Pancreas (tissue), 10 donors: Measurements from ENCODE around the gene NPHS1. TPM values are rescaled to one million over a fixed set of nuclear protein-coding genes. Genes with fewer than 3 reads are reported as not detected.

Experiments used
- ATAC-seq, 4 donors: fragments of 200-7000 bp; cut with Tn5 transposase; one replicate each; pipeline versions ENCODE4 v1.8.0 to v1.9.1; 2020; ENCODE audit warnings: mild to moderate bottlenecking in 4 of 4, moderate library complexity in 4 of 4
- DNase-seq, 6 donors: peaks; one replicate each; pipeline ENCODE4 v3.0.0-alpha.2; 2020
- FAIRE-seq: peaks from 2 replicates; lab custom pipeline; 2012; peaks lifted over from hg19 to GRCh38; lab: Jason Lieb, UNC
- H3K27ac ChIP-seq, 4 donors: fragments of 200-600 bp; sonication (generic); 1 replicate in 3 of 4; 2 replicates in 1 of 4; pipeline versions ENCODE4 v1.5.0 to v1.8.0; 2020
- H3K27me3 ChIP-seq, 4 donors: fragments of 200-600 bp; one replicate each; pipeline ENCODE4 v1.8.0; 2021
- H3K36me3 ChIP-seq, 3 donors: fragments of 200-600 bp; sonication (generic) in 1 of 3; one replicate each; pipeline versions ENCODE4 v1.5.0 to v1.8.0; 2020 to 2021
- H3K4me1 ChIP-seq, 3 donors: fragments of 200-600 bp; one replicate each; pipeline ENCODE4 v1.8.0; 2021
- H3K4me3 ChIP-seq, 4 donors: fragments of 200-600 bp; sonication (generic) in 2 of 4; one replicate each; pipeline versions ENCODE4 v1.5.0 to v1.8.0; 2020 to 2021
- H3K9me3 ChIP-seq, 4 donors: fragments of 200-600 bp; one replicate each; pipeline ENCODE4 v1.8.0; 2021
- CTCF ChIP-seq, 4 donors: fragments of 200-600 bp; sonication (generic) in 3 of 4; IDR thresholded peaks; one replicate each; pipeline versions ENCODE4 v1.5.0 to v1.8.0; 2021; ENCODE audit warnings: antibody characterized with exemption in 4 of 4
- WGBS, 2 donors: extraction: QIAGEN DNeasy Blood & Tissue Kit; methylation state at CpG; one replicate each; pipeline ENCODE4 v1.1.7; 2013; 5-methylcytosine and 5-hydroxymethylcytosine counted together
- intact Hi-C, 3 donors: fragments of 100-400 bp; cut with DNase I; formaldehyde crosslinking; loops; one replicate each; pipeline versions ENCODE4 v1.11.1 to v1.14.2; 2022
- polyA plus RNA-seq, 2 donors: library from polyadenylated mRNA; stranded (reverse); fragments of 200-250 nt; gene quantifications; one replicate each; pipeline ENCODE4 v1.2.3, GENCODE V29; 2013
- total RNA-seq, 6 donors: library from RNA; stranded (reverse); fragmentation: NEBNext Ultra II Directional in 4 of 6; extraction: Animal tissue kit (Norgen Biotek cat#: 25700) in 4 of 6; gene quantifications; one replicate each; pipeline versions ENCODE4 v1.2.1 to v1.2.4, GENCODE V29; 2021 to 2023
- donor health status: healthy with polysubstance abuse.
- donor health status: DM: no; HTN: no; CAD: no; lungs with moderate emphysema.
- donor health status: DM: no; HTN: no; CAD: no.
- donor health status: control.
- donor health status: control.
- donor health status: Bipolar disorder and iron deficiency.
- donor health status: DM: yes; HTN: yes; CAD: no.
- donor health status: DM: no; HTN: no; CAD: no.
- donor health status: DM: no; HTN: no; CAD: no.
- donor health status: DM: yes; HTN: yes; CAD: no.

NPHS1 gene
- total and polyA plus RNA-seq, 8 donors: 11.5 to 32.3 (median 16.5) TPM

- Histone ChIP-seq H3K4me3 (no peak overlapping the region), H3K9me3 (no peaks in the 10 kb centered on the region), H3K27ac (no peak overlapping the region), H3K27me3 (no peaks in the 10 kb centered on the region), H3K36me3 (no peaks in the 10 kb centered on the region), H3K4me1 (peaks cover 0 to 4% (median 0%) of the 10 kb centered on the region in 3 donors)
- no peak for TF ChIP-seq CTCF (IDR thresholded peaks at IDR 0.05)
- DNase-seq: peak in 3 of 6 donors; percentile 25 to 78 (median 51)
- WGBS, 2 donors: 90 to 92% methylated on average over 15 of the region's 15 CpGs
- ATAC-seq: no peak
- intact Hi-C loops: no loop called here
- FAIRE-seq: no peak
These were observed 65.0 kb downstream of the NPHS1 start for GRCh38 chr19:35787227-35787799.

GRCh38 chr19:35786299-35787160 is 65.8 kb downstream of the NPHS1 start:
- Histone ChIP-seq H3K9me3 (no peaks in the 10 kb centered on the region), H3K36me3 (no peaks in the 10 kb centered on the region), H3K4me3 (no peak overlapping the region), H3K27ac (no peak overlapping the region), H3K27me3 (no peaks in the 10 kb centered on the region), H3K4me1 (peaks cover 0 to 4% (median 0%) of the 10 kb centered on the region in 3 donors)
- WGBS, 2 donors: 87 to 88% methylated on average over 26 to 31 of the region's 31 CpGs
- ATAC-seq (no peak), FAIRE-seq (no peak), DNase-seq (peak in 2 of 6 donors; percentile 31 to 74)
- TF ChIP-seq CTCF (IDR thresholded peaks at IDR 0.05): no peak
- intact Hi-C loops: no loop called here

GRCh38 chr19:35785339-35785627 is 67.0 kb downstream of the NPHS1 start:
- Histone ChIP-seq H3K4me3 (no peak overlapping the region), H3K27me3 (no peaks in the 10 kb centered on the region), H3K9me3 (no peaks in the 10 kb centered on the region), H3K4me1 (no peaks in the 10 kb centered on the region), H3K36me3 (no peaks in the 10 kb centered on the region), H3K27ac (no peak overlapping the region)
- no peak for DNase-seq
- no peak for ATAC-seq
- no peak for FAIRE-seq
- intact Hi-C loops: no loop called here
- no peak for TF ChIP-seq CTCF (IDR thresholded peaks at IDR 0.05)
- WGBS, 2 donors: 93 to 94% methylated on average over 10 of the region's 10 CpGs

- no peak for FAIRE-seq
- no peak for TF ChIP-seq CTCF (IDR thresholded peaks at IDR 0.05)
- Histone ChIP-seq H3K27ac (no peak overlapping the region), H3K9me3 (no peaks in the 10 kb centered on the region), H3K27me3 (no peaks in the 10 kb centered on the region), H3K36me3 (no peaks in the 10 kb centered on the region), H3K4me1 (no peaks in the 10 kb centered on the region), H3K4me3 (no peak overlapping the region)
- peak in 1 of 6 donors; percentile 72 for DNase-seq
- WGBS, 2 donors: 85 to 86% methylated on average over 31 to 45 of the region's 45 CpGs
- peak in 1 of 4 donors; percentile 19 for ATAC-seq
- intact Hi-C loops: no loop called here
These were observed 67.6 kb downstream of the NPHS1 start for GRCh38 chr19:35784503-35785338.
